GM12872 (cell line): ENCODE results near the gene CXCL6.

Experiments used
- TF ChIP-seq, protein P1 (sequence below): IDR thresholded peaks from 3 replicates; pipeline ENCODE4 v1.5.1; 2011; ENCODE audit warnings: low read depth, mild to moderate bottlenecking, low read length, moderate library complexity; ENCODE audit not compliant: insufficient read depth

The CXCL6 gene

DNA sequence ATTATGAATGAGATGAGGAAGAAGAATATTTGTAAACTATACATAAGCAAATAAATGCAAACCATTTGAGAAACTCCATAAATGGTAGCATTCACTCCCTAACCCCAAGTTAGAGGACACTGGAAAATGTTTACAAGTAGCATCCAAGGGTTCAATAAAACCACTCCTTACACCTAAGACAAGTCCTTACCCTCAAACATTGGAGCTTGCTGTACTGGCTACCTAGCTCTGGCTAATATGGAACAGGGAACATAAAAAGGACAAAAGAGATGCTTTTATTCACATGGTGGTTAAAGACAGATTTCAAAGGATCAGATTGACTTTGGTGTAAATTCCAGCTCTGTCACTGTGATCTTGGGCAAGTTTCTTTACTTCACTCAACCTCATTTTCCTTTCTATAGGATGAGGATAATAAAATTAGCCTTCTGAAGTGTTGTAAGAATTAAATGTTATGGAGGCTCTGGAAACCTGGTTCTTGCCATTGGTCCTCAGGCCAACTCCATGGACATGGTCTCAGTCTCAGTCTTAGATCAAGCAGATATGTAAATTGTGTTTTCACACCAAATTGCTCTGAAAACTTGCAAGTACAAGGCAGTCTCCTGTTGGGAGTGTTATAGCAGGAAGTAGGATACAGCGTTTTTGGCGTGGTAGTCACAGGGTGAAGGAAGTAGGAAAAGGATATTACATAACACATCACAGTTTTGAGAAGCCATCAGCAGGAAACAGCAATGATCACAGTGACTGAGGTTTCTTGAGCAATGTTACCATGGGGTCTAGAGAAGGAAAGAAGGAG, 36.0 kb downstream of the CXCL6 start:
- TF ChIP-seq, protein P1, sequence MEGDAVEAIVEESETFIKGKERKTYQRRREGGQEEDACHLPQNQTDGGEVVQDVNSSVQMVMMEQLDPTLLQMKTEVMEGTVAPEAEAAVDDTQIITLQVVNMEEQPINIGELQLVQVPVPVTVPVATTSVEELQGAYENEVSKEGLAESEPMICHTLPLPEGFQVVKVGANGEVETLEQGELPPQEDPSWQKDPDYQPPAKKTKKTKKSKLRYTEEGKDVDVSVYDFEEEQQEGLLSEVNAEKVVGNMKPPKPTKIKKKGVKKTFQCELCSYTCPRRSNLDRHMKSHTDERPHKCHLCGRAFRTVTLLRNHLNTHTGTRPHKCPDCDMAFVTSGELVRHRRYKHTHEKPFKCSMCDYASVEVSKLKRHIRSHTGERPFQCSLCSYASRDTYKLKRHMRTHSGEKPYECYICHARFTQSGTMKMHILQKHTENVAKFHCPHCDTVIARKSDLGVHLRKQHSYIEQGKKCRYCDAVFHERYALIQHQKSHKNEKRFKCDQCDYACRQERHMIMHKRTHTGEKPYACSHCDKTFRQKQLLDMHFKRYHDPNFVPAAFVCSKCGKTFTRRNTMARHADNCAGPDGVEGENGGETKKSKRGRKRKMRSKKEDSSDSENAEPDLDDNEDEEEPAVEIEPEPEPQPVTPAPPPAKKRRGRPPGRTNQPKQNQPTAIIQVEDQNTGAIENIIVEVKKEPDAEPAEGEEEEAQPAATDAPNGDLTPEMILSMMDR: no peak

DNA sequence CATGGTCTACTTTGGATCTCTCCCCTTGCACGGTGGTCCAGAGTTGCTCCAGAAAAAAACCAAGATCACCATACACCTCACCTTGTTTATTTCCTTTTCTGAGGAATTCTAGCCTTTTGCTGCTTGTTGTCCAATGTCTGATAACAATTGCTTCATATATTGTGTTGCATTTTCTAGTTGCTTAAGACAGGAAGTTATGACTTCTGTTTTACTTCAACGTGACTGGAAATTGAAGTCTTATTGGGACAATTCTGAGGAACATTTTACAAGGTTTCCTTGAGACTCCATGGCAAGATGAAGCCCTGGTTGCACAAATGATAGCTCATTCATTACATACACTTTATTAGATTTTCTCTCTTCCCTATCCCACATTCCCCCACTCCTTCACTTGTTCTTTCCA, 37.9 kb downstream of the CXCL6 start:
- TF ChIP-seq, protein P1: no peak

DNA sequence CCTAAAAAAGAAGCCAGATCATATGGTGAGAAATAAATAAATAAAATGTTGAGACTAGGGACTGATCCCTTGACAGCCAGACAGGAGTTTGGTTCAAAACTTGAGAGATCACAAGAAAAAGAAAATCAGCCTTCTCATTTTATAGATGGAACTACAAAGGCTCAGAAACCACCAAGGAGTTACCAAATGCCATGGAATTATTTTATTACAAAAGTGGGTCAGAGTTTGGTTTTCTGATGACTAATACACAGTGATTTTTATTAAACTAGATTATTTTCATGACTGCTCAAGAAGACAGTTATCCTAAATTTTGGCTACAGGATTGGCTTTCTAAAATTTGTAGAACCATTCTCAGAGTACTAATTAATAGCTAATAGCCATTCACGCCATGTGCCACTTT, 38.9 kb downstream of the CXCL6 start:
- TF ChIP-seq, protein P1: no peak

- TF ChIP-seq, protein P1: no peak
These were observed 46.8 kb downstream of the CXCL6 start for GRCh38 chr4:73883306-73883705.

GRCh38 chr4:73885574-73886267, 49.2 kb downstream of the CXCL6 start:
- TF ChIP-seq, protein P1: no peak
